Measurements from ENCODE around the gene TRIM74.
"Not testable (repeated sequence)": the region's sequence is repeated elsewhere in the genome, so short reads cannot be mapped to it uniquely, and the experiment has no call there.

- not testable (repeated sequence) for TF ChIP-seq CTCF (conservative IDR thresholded peaks at IDR 0.05; ENCODE audit: low read depth, low read length); EZH2 (IDR thresholded peaks at IDR 0.05; ENCODE audit: low read length, unreplicated experiment)
Measured at GRCh38 chr7:72942956-72943355, 26.3 kb downstream of the TRIM74 start.
